ENCODE results near the gene KRTAP10-3. TPM values are rescaled to one million over a fixed set of nuclear protein-coding genes. Genes with fewer than 3 reads are reported as not detected.

Gene KRTAP10-3
- total RNA-seq, 4 donors from 2014 or later, result not detected

DNA sequence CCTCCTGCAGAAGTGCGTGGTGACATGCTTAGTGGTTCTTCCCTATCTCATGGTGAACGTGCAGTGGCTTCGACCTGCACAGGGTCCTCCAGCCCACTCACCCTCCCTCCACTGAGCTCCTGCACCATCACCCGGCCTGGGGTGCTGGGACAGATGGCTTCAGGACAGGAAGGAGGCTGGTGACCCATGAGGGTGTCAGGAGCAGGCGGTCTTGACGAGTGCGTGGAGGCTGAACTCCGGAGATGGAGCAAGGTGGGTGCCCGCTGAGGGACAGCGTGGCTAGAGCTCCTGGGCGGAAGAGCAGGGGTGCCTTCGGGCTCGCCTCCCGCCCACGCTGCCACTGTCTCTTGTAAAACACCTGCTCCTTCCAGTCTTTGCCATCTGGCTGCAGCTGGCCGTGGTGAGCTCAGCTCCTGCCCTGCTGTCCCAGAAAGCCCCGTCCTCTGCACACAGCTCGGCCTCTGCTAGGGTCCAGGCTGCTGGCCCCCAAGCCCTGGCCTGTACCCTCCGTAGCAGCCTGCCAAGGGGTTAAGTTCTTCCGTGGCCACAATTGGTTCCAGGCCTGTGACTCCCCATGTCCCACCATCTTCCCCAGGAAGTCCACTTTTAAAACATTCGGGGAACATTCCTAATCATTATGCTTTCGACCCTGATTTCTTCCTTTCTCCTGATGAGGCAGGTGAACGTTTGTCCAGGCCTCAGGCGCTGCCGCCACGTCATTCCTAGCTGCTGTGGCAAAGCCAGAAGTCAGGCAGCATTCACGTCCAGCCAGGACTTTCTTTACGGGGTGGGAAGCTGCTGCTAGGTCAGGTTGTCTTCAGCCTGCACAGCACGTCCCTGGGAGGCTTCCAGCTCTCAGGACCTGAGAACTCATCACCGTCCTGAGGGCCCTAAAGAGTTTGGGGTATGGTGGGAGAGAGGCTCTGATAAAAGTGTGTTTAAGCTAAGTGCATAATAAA is 26.7 kb downstream of the KRTAP10-3 start:
- Histone ChIP-seq H3K4me3 (no peak overlapping the region), H3K27ac (no peak overlapping the region), H3K36me3 (no peaks in the 10 kb centered on the region), H3K9me3 (no peaks in the 10 kb centered on the region), H3K27me3 (no peaks in the 10 kb centered on the region), H3K4me1 (no peaks in the 10 kb centered on the region)
- DNase-seq, result peak in 1 of 3 donors; percentile 25
- TF ChIP-seq, protein P1, sequence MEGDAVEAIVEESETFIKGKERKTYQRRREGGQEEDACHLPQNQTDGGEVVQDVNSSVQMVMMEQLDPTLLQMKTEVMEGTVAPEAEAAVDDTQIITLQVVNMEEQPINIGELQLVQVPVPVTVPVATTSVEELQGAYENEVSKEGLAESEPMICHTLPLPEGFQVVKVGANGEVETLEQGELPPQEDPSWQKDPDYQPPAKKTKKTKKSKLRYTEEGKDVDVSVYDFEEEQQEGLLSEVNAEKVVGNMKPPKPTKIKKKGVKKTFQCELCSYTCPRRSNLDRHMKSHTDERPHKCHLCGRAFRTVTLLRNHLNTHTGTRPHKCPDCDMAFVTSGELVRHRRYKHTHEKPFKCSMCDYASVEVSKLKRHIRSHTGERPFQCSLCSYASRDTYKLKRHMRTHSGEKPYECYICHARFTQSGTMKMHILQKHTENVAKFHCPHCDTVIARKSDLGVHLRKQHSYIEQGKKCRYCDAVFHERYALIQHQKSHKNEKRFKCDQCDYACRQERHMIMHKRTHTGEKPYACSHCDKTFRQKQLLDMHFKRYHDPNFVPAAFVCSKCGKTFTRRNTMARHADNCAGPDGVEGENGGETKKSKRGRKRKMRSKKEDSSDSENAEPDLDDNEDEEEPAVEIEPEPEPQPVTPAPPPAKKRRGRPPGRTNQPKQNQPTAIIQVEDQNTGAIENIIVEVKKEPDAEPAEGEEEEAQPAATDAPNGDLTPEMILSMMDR (IDR thresholded peaks at IDR 0.05), result no peak
- no peak for TF ChIP-seq POLR2A (IDR thresholded peaks at IDR 0.05)

- H3K27me3 ChIP-seq, result no peaks in the 10 kb centered on the region
- no peak for TF ChIP-seq POLR2A (IDR thresholded peaks at IDR 0.05)
- no peaks in the 10 kb centered on the region for H3K9me3 ChIP-seq
- peak in 1 of 3 donors; percentile 42 for DNase-seq
- no peaks in the 10 kb centered on the region for H3K4me1 ChIP-seq
- no peak overlapping the region for H3K4me3 ChIP-seq
- no peaks in the 10 kb centered on the region for H3K36me3 ChIP-seq
- H3K27ac ChIP-seq, result no peak overlapping the region
Measured at GRCh38 chr21:44530903-44531605, 27.5 kb downstream of the KRTAP10-3 start.

DNA sequence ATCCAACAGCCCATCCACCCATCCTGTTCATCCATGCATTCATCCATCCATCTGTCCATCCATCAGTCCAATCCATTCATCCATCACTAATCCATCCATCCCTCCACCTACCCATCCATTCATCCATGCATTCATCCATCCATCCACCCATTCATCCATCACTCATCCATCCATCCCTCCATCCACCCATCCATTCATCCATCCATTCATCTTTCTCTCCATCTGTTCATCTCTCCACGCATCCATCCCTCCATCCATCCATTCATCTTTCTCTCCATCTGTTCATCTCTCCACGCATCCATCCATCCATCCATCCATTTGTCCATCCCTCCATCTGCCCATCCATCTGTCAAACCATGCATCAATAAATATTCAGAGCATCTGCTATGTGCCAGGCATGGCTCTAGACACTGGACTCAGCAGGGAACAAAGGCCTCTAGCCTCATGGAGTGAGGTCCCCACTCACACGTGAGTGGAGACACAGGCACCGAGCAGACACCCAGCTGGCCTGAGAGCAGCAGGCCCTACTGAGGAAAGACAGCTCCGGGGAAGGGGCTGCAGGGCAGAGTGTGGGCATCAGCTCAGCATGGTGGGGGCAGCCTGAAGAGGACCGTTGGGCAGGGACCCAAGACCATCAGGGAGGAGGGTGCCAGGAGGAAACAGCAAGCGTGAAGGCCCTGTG is 28.2 kb downstream of the KRTAP10-3 start:
- H3K36me3 ChIP-seq, result no peaks in the 10 kb centered on the region
- H3K27ac ChIP-seq, result no peak overlapping the region
- no peak overlapping the region for H3K4me3 ChIP-seq
- no peak for DNase-seq
- TF ChIP-seq POLR2A (IDR thresholded peaks at IDR 0.05), result no peak
- TF ChIP-seq, protein P1 (IDR thresholded peaks at IDR 0.05), result no peak
- H3K9me3 ChIP-seq, result no peaks in the 10 kb centered on the region
- H3K27me3 ChIP-seq, result no peaks in the 10 kb centered on the region
- no peaks in the 10 kb centered on the region for H3K4me1 ChIP-seq

DNA sequence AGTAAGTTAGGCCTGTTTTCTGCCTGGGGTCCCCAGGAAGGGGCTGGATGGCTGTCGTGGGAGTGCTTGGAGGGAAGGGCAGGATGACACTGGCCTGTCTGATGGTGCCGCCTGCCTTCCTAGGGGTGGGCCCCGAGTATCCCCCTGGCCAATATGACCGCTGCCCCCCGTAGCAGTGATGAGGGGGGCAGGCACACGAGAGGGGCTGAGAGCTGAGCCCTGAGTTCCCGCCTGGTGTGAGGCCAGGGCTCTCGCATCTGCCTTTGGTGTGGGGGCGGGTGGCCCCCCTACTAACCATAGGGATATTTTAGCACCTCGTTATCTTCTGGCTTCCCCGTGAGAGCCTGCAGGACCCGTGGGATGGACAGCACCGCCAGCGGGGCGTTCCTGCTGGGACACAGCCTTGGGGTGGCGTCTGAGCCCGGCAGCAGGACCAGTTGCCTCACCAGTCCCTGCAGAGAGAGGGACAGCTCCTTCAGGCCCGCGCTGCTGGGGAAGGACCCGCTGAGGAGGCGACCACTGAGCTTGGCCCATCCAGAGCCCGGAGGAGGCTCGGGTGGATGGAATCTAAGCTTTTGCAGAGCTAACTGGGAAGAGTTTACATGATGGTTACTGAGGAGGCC is 29.0 kb downstream of the KRTAP10-3 start:
- Histone ChIP-seq H3K36me3 (no peaks in the 10 kb centered on the region), H3K27ac (no peak overlapping the region), H3K27me3 (no peaks in the 10 kb centered on the region), H3K4me1 (no peaks in the 10 kb centered on the region), H3K4me3 (no peak overlapping the region), H3K9me3 (no peaks in the 10 kb centered on the region)
- TF ChIP-seq, protein P1 (IDR thresholded peaks at IDR 0.05), result no peak
- no peak for TF ChIP-seq POLR2A (IDR thresholded peaks at IDR 0.05)
- DNase-seq, result peak in 1 of 3 donors; percentile 34

- H3K9me3 ChIP-seq, result no peaks in the 10 kb centered on the region
- TF ChIP-seq, protein P1 (IDR thresholded peaks at IDR 0.05), result no peak
- no peak for TF ChIP-seq POLR2A (IDR thresholded peaks at IDR 0.05)
- H3K27me3 ChIP-seq, result no peaks in the 10 kb centered on the region
- no peaks in the 10 kb centered on the region for H3K36me3 ChIP-seq
- peak in 2 of 3 donors; percentile 26 to 34 for DNase-seq
- no peak overlapping the region for H3K27ac ChIP-seq
- no peak overlapping the region for H3K4me3 ChIP-seq
- no peaks in the 10 kb centered on the region for H3K4me1 ChIP-seq
Measured at GRCh38 chr21:44529011-44529421, 29.6 kb downstream of the KRTAP10-3 start.
